ENCODE data around the gene MRNIP. TPM values are rescaled to one million over a fixed set of nuclear protein-coding genes. Genes with fewer than 3 reads are reported as not detected.
"Not testable (repeated sequence)": the region's sequence is repeated elsewhere in the genome, so short reads cannot be mapped to it uniquely, and the experiment has no call there.

Gene MRNIP
- total RNA-seq, 5 donors from 2014 or later (not counting 1 experiment from before 2014, with no cell fraction given) = 54.1 to 119 (median 112) TPM

- over 99% methylated on average over 12 of the region's 18 CpGs for WGBS (ENCODE audit: insufficient coverage)
- CTCF ChIA-PET = no interaction called here
These were observed 13.6 kb upstream of the MRNIP start for GRCh38 chr5:179872055-179872827.

DNA sequence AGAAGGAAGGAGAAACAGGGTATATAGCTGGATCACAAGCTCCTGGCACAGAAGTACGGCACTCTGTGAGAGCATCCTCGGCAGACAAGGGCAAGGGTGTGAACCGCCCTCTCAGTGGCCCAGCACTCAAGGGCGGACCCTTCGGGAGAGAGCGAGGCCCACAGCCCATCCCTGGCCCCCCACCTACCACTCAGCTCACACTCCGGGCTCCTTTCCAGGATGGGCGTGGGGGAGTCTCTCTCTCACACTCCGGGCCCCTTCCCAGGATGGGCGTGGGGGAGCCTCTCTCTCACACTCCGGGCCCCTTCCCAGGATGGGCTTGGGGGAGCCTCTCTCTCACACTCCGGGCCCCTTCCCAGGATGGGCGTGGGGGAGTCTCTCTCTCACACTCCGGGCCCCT, 12.9 kb upstream of the MRNIP start:
- H3K4me1 ChIP-seq (ENCODE audit: control insufficient read depth in 1 of 2, extremely low read depth in 1 of 2, insufficient read depth in 2 of 2, low read length in 2 of 2); POLR2A ChIA-PET; CTCF ChIA-PET; H3K9me3 ChIP-seq; DNase-seq; H3K9me3 Mint-ChIP-seq; ATAC-seq (replicated peaks in 1 of 4); H3K27ac Mint-ChIP-seq; H3K27me3 Mint-ChIP-seq; H3K27me3 ChIP-seq (replicated peaks in 1 of 2; ENCODE audit: control insufficient read depth in 2 of 2, extremely low read depth in 1 of 2, insufficient read depth in 2 of 2, low read length in 1 of 2); H3K27ac ChIP-seq (ENCODE audit: low read length); H3K4me3 Mint-ChIP-seq; H3K4me1 Mint-ChIP-seq; H3K4me3 ChIP-seq (ENCODE audit: control insufficient read depth in 1 of 2, extremely low read depth in 1 of 2, low read length in 1 of 2): not testable (repeated sequence)
- 100% methylated on average over 4 of the region's 14 CpGs for WGBS (ENCODE audit: insufficient coverage)
- H3K36me3 Mint-ChIP-seq = peaks cover 26% of the 10 kb centered on the region
- H3K36me3 ChIP-seq (ENCODE audit: control insufficient read depth in 2 of 2, extremely low read depth in 1 of 2, insufficient read depth in 1 of 2, low read length in 1 of 2) = peaks cover 23 to 54% of the 10 kb centered on the region in 2 donors

More at GRCh38 chr5:179872055-179872827, 13.6 kb upstream of the MRNIP start:
- H3K4me3 Mint-ChIP-seq = no peak overlapping the region
- ATAC-seq (replicated peaks in 1 of 4) (no peak), DNase-seq (no peak)
- H3K4me1 Mint-ChIP-seq = no peaks in the 10 kb centered on the region
- no peak overlapping the region for H3K27ac ChIP-seq (ENCODE audit: low read length)
- H3K4me3 ChIP-seq (ENCODE audit: control insufficient read depth in 1 of 2, extremely low read depth in 1 of 2, low read length in 1 of 2) = no peak overlapping the region
- H3K9me3 ChIP-seq = no peaks in the 10 kb centered on the region
- POLR2A ChIA-PET = no interaction called here
- peaks cover 25 to 54% of the 10 kb centered on the region in 2 donors for H3K36me3 ChIP-seq (ENCODE audit: control insufficient read depth in 2 of 2, extremely low read depth in 1 of 2, insufficient read depth in 1 of 2, low read length in 1 of 2)
- no peaks in the 10 kb centered on the region for H3K27me3 Mint-ChIP-seq
- no peaks in the 10 kb centered on the region for H3K4me1 ChIP-seq (ENCODE audit: control insufficient read depth in 1 of 2, extremely low read depth in 1 of 2, insufficient read depth in 2 of 2, low read length in 2 of 2)
- H3K9me3 Mint-ChIP-seq = no peaks in the 10 kb centered on the region
- peaks cover 24% of the 10 kb centered on the region for H3K36me3 Mint-ChIP-seq
- no peaks in the 10 kb centered on the region for H3K27me3 ChIP-seq (replicated peaks in 1 of 2; ENCODE audit: control insufficient read depth in 2 of 2, extremely low read depth in 1 of 2, insufficient read depth in 2 of 2, low read length in 1 of 2)
- no peak overlapping the region for H3K27ac Mint-ChIP-seq

DNA sequence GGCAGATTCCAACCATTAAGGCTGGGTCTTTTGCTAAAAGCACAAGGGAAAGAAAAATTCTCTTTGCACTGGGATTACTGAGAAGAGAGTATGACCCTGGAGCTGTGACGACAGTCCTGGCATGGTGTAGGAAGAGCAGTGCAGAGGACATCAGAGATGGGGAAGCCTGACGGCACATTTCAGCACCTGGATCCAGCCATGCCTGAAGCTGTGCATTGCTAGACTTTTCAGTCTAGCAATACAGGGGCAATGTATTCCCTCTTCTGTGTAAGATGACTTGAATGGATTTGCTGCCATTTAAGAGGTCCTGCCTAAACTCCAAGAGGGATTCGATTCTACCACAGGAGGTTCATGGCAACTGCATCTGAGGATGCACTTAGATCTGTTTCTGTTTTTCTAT, 12.3 kb upstream of the MRNIP start:
- H3K4me3 Mint-ChIP-seq = no peak overlapping the region
- Histone ChIP-seq H3K4me3 (ENCODE audit: control insufficient read depth in 1 of 2, extremely low read depth in 1 of 2, low read length in 1 of 2) (no peak overlapping the region), H3K27me3 (replicated peaks in 1 of 2; ENCODE audit: control insufficient read depth in 2 of 2, extremely low read depth in 1 of 2, insufficient read depth in 2 of 2, low read length in 1 of 2) (no peaks in the 10 kb centered on the region), H3K4me1 (ENCODE audit: control insufficient read depth in 1 of 2, extremely low read depth in 1 of 2, insufficient read depth in 2 of 2, low read length in 2 of 2) (no peaks in the 10 kb centered on the region), H3K36me3 (ENCODE audit: control insufficient read depth in 2 of 2, extremely low read depth in 1 of 2, insufficient read depth in 1 of 2, low read length in 1 of 2) (peaks cover 22 to 49% of the 10 kb centered on the region in 2 donors), H3K27ac (ENCODE audit: low read length) (no peak overlapping the region), H3K9me3 (no peaks in the 10 kb centered on the region)
- no peaks in the 10 kb centered on the region for H3K4me1 Mint-ChIP-seq
- no peak for DNase-seq
- ChIA-PET POLR2A (no interaction called here), CTCF (no interaction called here)
- no peaks in the 10 kb centered on the region for H3K9me3 Mint-ChIP-seq
- WGBS (ENCODE audit: insufficient coverage) = 100% methylated on average over 3 of the region's 3 CpGs
- ATAC-seq (replicated peaks in 1 of 4) = no peak
- H3K36me3 Mint-ChIP-seq = peaks cover 25% of the 10 kb centered on the region
- H3K27me3 Mint-ChIP-seq = no peaks in the 10 kb centered on the region
- H3K27ac Mint-ChIP-seq = no peak overlapping the region

GRCh38 chr5:179870403-179870903, 11.8 kb upstream of the MRNIP start:
- 96% methylated on average over 10 of the region's 17 CpGs for WGBS (ENCODE audit: insufficient coverage)
- Mint-ChIP-seq H3K27ac (no peak overlapping the region), H3K36me3 (peaks cover 24% of the 10 kb centered on the region), H3K4me1 (no peaks in the 10 kb centered on the region), H3K9me3 (no peaks in the 10 kb centered on the region), H3K4me3 (no peak overlapping the region), H3K27me3 (no peaks in the 10 kb centered on the region)
- H3K27ac ChIP-seq (ENCODE audit: low read length) = no peak overlapping the region
- POLR2A ChIA-PET = no interaction called here
- CTCF ChIA-PET = no interaction called here
- H3K27me3 ChIP-seq (replicated peaks in 1 of 2; ENCODE audit: control insufficient read depth in 2 of 2, extremely low read depth in 1 of 2, insufficient read depth in 2 of 2, low read length in 1 of 2) = no peaks in the 10 kb centered on the region
- no peaks in the 10 kb centered on the region for H3K4me1 ChIP-seq (ENCODE audit: control insufficient read depth in 1 of 2, extremely low read depth in 1 of 2, insufficient read depth in 2 of 2, low read length in 2 of 2)
- no peak overlapping the region for H3K4me3 ChIP-seq (ENCODE audit: control insufficient read depth in 1 of 2, extremely low read depth in 1 of 2, low read length in 1 of 2)
- DNase-seq = peak in 1 of 35 experiments; percentile 28
- ATAC-seq (replicated peaks in 1 of 4) = no peak
- no peaks in the 10 kb centered on the region for H3K9me3 ChIP-seq
- H3K36me3 ChIP-seq (ENCODE audit: control insufficient read depth in 2 of 2, extremely low read depth in 1 of 2, insufficient read depth in 1 of 2, low read length in 1 of 2) = peaks cover 22 to 45% of the 10 kb centered on the region in 2 donors

DNA sequence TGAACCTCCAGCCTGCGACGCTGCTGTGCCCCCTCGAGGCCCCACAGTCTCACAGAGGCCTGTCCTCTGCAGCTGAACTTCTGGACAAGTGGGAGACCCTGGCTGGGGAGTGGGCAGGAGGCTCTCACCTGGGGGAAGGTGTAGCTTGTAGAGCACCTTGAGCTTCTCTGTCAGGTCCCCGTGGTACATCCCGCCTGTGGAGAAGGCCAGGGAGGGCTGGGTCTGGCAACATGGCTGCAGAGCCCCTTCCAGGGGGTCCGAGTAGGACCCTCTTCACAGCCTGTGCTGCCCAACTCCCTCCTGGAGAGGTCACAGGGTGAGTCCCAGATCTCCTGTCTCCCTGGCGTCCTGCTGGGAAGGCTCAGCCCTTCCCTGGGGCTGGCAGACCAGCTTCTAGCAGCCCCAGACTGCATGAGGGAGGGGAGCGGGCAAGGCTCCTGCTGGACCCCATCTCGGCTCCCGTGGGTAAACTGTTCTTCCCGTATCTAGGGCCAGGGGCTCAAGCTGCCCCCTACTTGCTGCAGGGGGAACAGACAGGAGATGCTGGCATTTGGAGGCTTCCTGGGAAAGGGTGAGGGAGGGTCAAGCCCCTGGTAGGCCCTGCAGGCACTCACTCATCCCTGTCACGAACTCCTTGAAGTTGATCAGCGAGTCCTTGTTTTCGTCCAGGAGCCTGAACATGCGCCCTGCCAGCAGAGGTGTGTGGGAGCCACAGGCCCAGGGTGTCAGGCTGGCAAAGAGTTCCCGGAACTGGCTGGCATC, 11.2 kb upstream of the MRNIP start:
- no peaks in the 10 kb centered on the region for H3K4me1 ChIP-seq (ENCODE audit: control insufficient read depth in 1 of 2, extremely low read depth in 1 of 2, insufficient read depth in 2 of 2, low read length in 2 of 2)
- no peak for DNase-seq
- H3K27me3 ChIP-seq (replicated peaks in 1 of 2; ENCODE audit: control insufficient read depth in 2 of 2, extremely low read depth in 1 of 2, insufficient read depth in 2 of 2, low read length in 1 of 2) = no peaks in the 10 kb centered on the region
- H3K9me3 ChIP-seq = no peaks in the 10 kb centered on the region
- ChIA-PET POLR2A (interaction anchor here in 1 of 2 donors (0.5 kb wide), 1 partner anchor 39 kb away, joined by 6 read pairs; no protein-coding TSS in a partner anchor), CTCF (interaction anchor here in 1 of 2 donors (0.6 kb wide), 1 partner anchor 838 kb away, joined by 3 read pairs; no protein-coding TSS in a partner anchor)
- H3K36me3 Mint-ChIP-seq = peaks cover 23% of the 10 kb centered on the region
- no peak overlapping the region for H3K27ac ChIP-seq (ENCODE audit: low read length)
- H3K9me3 Mint-ChIP-seq = no peaks in the 10 kb centered on the region
- no peak overlapping the region for H3K27ac Mint-ChIP-seq
- H3K36me3 ChIP-seq (ENCODE audit: control insufficient read depth in 2 of 2, extremely low read depth in 1 of 2, insufficient read depth in 1 of 2, low read length in 1 of 2) = peaks cover 21 to 39% of the 10 kb centered on the region in 2 donors
- H3K4me1 Mint-ChIP-seq = no peaks in the 10 kb centered on the region
- no peak overlapping the region for H3K4me3 ChIP-seq (ENCODE audit: control insufficient read depth in 1 of 2, extremely low read depth in 1 of 2, low read length in 1 of 2)
- no peaks in the 10 kb centered on the region for H3K27me3 Mint-ChIP-seq
- H3K4me3 Mint-ChIP-seq = no peak overlapping the region
- WGBS (ENCODE audit: insufficient coverage) = 94% methylated on average over 13 of the region's 16 CpGs
- no peak for ATAC-seq (replicated peaks in 1 of 4)

DNA sequence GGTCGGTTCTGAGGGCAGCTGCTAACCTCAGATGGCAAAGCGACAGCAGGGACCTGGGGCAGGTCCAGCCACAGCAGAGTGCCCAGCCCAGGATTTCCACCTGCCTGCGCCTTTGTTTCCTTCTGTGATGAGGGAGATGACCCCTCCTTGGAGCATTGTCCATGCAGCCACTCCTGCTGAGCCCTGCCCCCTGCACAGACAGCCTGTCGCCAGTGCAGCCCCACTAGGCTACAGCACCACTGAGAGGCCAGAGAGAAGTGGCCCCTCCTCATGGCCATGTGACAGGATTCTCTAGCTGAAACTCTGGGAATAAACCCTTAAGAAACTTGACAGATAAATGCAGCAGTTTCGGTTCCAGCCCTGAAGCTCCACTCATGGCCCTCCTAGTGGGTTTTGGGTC, 10.5 kb upstream of the MRNIP start:
- H3K4me3 Mint-ChIP-seq = no peak overlapping the region
- CTCF ChIA-PET = no interaction called here

More for the DNA sequence above, 10.5 kb upstream of the MRNIP start:
- Histone ChIP-seq H3K9me3 (no peaks in the 10 kb centered on the region), H3K4me1 (ENCODE audit: control insufficient read depth in 1 of 2, extremely low read depth in 1 of 2, insufficient read depth in 2 of 2, low read length in 2 of 2) (no peaks in the 10 kb centered on the region), H3K27me3 (replicated peaks in 1 of 2; ENCODE audit: control insufficient read depth in 2 of 2, extremely low read depth in 1 of 2, insufficient read depth in 2 of 2, low read length in 1 of 2) (no peaks in the 10 kb centered on the region), H3K4me3 (ENCODE audit: control insufficient read depth in 1 of 2, extremely low read depth in 1 of 2, low read length in 1 of 2) (no peak overlapping the region), H3K27ac (ENCODE audit: low read length) (no peak overlapping the region), H3K36me3 (ENCODE audit: control insufficient read depth in 2 of 2, extremely low read depth in 1 of 2, insufficient read depth in 1 of 2, low read length in 1 of 2) (peaks cover 15 to 34% of the 10 kb centered on the region in 2 donors)
- ATAC-seq (replicated peaks in 1 of 4) (no peak), DNase-seq (no peak)
- Mint-ChIP-seq H3K36me3 (peaks cover 22% of the 10 kb centered on the region), H3K27ac (no peak overlapping the region), H3K27me3 (no peaks in the 10 kb centered on the region), H3K4me1 (no peaks in the 10 kb centered on the region), H3K9me3 (no peaks in the 10 kb centered on the region)
- POLR2A ChIA-PET = interaction anchor here in 1 of 2 donors (0.5 kb wide), 1 partner anchor 39 kb away, joined by 6 read pairs; no protein-coding TSS in a partner anchor
- WGBS (ENCODE audit: insufficient coverage) = 97% methylated on average over 5 of the region's 5 CpGs

Data from T-cell (primary cell).